PC-3 (cell line): ENCODE results near the gene AMER2.

Experiments
- EZH2phosphoT487 ChIP-seq: fragments of 300-600 bp; sonication (generic); IDR thresholded peaks from 2 replicates; pipeline ENCODE4 v1.6.1; 2018; ENCODE audit warnings: mild to moderate bottlenecking, antibody characterized with exemption, low read length, borderline replicate concordance
- TF ChIP-seq, protein P1 (sequence below): fragments of 300-600 bp; sonication (generic); conservative IDR thresholded peaks from 2 replicates; pipeline ENCODE4 v1.5.1; 2017; ENCODE audit warnings: antibody characterized with exemption, low read depth, mild to moderate bottlenecking, low read length

DNA sequence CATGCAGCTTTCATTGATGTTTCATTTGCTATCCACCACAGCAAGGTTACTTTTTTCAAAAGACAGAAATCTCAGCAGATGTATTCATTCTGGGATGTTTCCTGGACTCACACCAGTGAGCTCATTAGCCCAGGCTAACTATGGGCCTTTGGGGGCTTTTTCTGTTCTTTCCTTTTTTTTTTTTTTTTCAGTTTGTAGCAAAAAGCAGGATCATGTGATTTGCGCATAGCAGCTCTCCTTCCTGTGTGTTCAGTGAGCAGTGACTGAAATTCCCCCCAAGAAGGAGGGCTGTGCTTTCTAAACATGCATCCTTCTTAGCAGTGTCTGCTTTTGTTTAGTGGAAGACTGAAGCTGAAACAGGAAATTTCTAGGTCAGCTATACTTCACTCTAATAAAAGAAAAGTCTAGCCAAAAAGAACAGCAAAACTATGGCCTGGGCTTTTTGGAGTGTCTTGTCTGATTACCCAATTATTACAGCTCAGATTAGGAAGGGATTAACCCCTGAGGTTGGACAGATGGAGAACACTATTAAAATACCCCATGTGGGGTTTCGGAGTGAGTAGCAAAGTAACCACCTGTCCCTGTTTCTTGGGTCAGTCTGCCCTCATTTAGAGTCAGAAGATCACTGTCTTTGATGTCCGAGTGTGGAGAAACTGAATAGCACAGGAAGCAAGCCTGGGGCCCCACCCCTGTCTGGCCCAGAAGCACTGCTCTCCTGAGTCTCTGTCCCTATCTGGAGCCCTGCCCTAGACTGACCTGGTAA, 8.9 kb upstream of the AMER2 start:
- TF ChIP-seq, protein P1, sequence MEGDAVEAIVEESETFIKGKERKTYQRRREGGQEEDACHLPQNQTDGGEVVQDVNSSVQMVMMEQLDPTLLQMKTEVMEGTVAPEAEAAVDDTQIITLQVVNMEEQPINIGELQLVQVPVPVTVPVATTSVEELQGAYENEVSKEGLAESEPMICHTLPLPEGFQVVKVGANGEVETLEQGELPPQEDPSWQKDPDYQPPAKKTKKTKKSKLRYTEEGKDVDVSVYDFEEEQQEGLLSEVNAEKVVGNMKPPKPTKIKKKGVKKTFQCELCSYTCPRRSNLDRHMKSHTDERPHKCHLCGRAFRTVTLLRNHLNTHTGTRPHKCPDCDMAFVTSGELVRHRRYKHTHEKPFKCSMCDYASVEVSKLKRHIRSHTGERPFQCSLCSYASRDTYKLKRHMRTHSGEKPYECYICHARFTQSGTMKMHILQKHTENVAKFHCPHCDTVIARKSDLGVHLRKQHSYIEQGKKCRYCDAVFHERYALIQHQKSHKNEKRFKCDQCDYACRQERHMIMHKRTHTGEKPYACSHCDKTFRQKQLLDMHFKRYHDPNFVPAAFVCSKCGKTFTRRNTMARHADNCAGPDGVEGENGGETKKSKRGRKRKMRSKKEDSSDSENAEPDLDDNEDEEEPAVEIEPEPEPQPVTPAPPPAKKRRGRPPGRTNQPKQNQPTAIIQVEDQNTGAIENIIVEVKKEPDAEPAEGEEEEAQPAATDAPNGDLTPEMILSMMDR, result no peak
- no peak for TF ChIP-seq EZH2phosphoT487
